OCI-LY7 (cell line): ENCODE measurements around the gene KCNA5. TPM values are rescaled to one million over a fixed set of nuclear protein-coding genes. Genes with fewer than 3 reads are reported as not detected.
A peak's percentile ranks its signal among the peaks of the same experiment; 100 is the strongest.

ENCODE experiments used
- BruUV-seq: library from RNA; stranded (reverse); fragments of 400-500 nt; replicated peaks from 2 replicates; lab custom pipeline; 2021; lab: Mats Ljungman, UMichigan
- CTCF ChIA-PET: fragments of 300-600 bp; sonication (Branson Sonifier 250); formaldehyde crosslinking; loops from one replicate; lab custom pipeline; 2022; ENCODE audit warnings: antibody characterized with exemption; ENCODE audit not compliant: unreplicated experiment; lab: Charles Lee
- POLR2A ChIA-PET: fragments of 300-600 bp; sonication (Branson Sonifier 250); formaldehyde crosslinking; loops from one replicate; lab custom pipeline; 2022; ENCODE audit warnings: antibody characterized with exemption; lab: Charles Lee
- DNase-seq: peaks from one replicate; pipeline ENCODE4 v3.0.0-alpha.2; 2015; ENCODE audit warnings: low spot score
- H2AFZ ChIP-seq: fragments of 200-600 bp; sonication (generic), shearing (Covaris generic); 2 replicates; pipeline ENCODE4 v1.6.1; 2014; ENCODE audit warnings: mild to moderate bottlenecking, antibody characterized with exemption, low read length, moderate library complexity
- H3K27ac ChIP-seq: fragments of 200-600 bp; sonication (generic); 2 replicates; pipeline ENCODE4 v1.5.1; 2014; ENCODE audit warnings: mixed run types, low read depth, mild to moderate bottlenecking, moderate library complexity, low read length, inconsistent platforms; ENCODE audit not compliant: poor library complexity, severe bottlenecking
- H3K36me3 ChIP-seq: fragments of 200-600 bp; sonication (generic); 2 replicates; pipeline ENCODE4 v1.6.1; 2014; ENCODE audit warnings: mild to moderate bottlenecking, antibody characterized with exemption, low read length, moderate library complexity, mixed read lengths; ENCODE audit not compliant: insufficient read depth
- H3K4me1 ChIP-seq: fragments of 200-600 bp; sonication (generic); 2 replicates; pipeline ENCODE4 v1.5.1; 2014; ENCODE audit warnings: mild to moderate bottlenecking, low read length; ENCODE audit not compliant: insufficient read depth, poor library complexity, severe bottlenecking
- H3K4me2 ChIP-seq: fragments of 200-600 bp; sonication (generic); 2 replicates; pipeline ENCODE4 v1.6.1; 2014; ENCODE audit warnings: mild to moderate bottlenecking, low read length
- H3K4me3 ChIP-seq: fragments of 200-600 bp; sonication (generic); 2 replicates; pipeline ENCODE4 v1.5.1; 2014; ENCODE audit warnings: mild to moderate bottlenecking, low read depth, low read length; ENCODE audit not compliant: poor library complexity, severe bottlenecking
- H3K79me2 ChIP-seq: fragments of 200-600 bp; sonication (generic); 2 replicates; pipeline ENCODE4 v1.6.1; 2016; ENCODE audit warnings: low read depth, mild to moderate bottlenecking, low read length, moderate library complexity, mixed read lengths; ENCODE audit not compliant: insufficient read depth
- H3K9me2 ChIP-seq: fragments of 200-600 bp; sonication (generic); 2 replicates; pipeline ENCODE4 v1.6.1; 2016; ENCODE audit warnings: mild to moderate bottlenecking, low read length, mixed read lengths; ENCODE audit not compliant: insufficient read depth
- H3K9me3 ChIP-seq: fragments of 200-600 bp; sonication (generic); 2 replicates; pipeline ENCODE4 v1.6.1; 2014; ENCODE audit warnings: mild to moderate bottlenecking, mixed run types, low read length, mixed read lengths
- H4K20me1 ChIP-seq: fragments of 200-600 bp; sonication (generic); 2 replicates; pipeline ENCODE4 v1.6.1; 2014; ENCODE audit warnings: mild to moderate bottlenecking, antibody characterized with exemption, low read length, moderate library complexity, mixed read lengths; ENCODE audit not compliant: insufficient read depth
- EZH2phosphoT487 ChIP-seq: fragments of 200-600 bp; sonication (generic); IDR thresholded peaks from 2 replicates; pipeline ENCODE4 v1.6.1; 2018; ENCODE audit warnings: low read depth, borderline replicate concordance, mild to moderate bottlenecking, mixed run types, antibody characterized with exemption, low read length, moderate library complexity, mixed read lengths
- intact Hi-C: fragments of 100-400 bp; cut with micrococcal nuclease; formaldehyde crosslinking; loops from one replicate; pipeline ENCODE4 v1.10.0; 2022; ENCODE audit not compliant: unreplicated experiment
- total RNA-seq, 2 experiments: library from RNA; depleted of rRNA in 1 of 2; stranded (reverse); fragments of >200 nt in 1 of 2; shearing (Covaris generic) in 1 of 2; gene quantifications; 2 replicates each; pipeline ENCODE4 v1.2.3, GENCODE V29; 2014 to 2022
- TF ChIP-seq, protein P1 (sequence below): fragments of 200-600 bp; sonication (generic); conservative IDR thresholded peaks from 2 replicates; pipeline ENCODE4 v1.5.1; 2014; ENCODE audit warnings: mild to moderate bottlenecking, antibody characterized with exemption, low read length, moderate library complexity, mixed read lengths

Gene KCNA5
- total RNA-seq, 2 experiments from 2014 or later = not detected

- intact Hi-C loops = no loop called here
- H2AFZ ChIP-seq = no peak overlapping the region
- TF ChIP-seq, protein P1, sequence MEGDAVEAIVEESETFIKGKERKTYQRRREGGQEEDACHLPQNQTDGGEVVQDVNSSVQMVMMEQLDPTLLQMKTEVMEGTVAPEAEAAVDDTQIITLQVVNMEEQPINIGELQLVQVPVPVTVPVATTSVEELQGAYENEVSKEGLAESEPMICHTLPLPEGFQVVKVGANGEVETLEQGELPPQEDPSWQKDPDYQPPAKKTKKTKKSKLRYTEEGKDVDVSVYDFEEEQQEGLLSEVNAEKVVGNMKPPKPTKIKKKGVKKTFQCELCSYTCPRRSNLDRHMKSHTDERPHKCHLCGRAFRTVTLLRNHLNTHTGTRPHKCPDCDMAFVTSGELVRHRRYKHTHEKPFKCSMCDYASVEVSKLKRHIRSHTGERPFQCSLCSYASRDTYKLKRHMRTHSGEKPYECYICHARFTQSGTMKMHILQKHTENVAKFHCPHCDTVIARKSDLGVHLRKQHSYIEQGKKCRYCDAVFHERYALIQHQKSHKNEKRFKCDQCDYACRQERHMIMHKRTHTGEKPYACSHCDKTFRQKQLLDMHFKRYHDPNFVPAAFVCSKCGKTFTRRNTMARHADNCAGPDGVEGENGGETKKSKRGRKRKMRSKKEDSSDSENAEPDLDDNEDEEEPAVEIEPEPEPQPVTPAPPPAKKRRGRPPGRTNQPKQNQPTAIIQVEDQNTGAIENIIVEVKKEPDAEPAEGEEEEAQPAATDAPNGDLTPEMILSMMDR = no peak
- no peak for TF ChIP-seq EZH2phosphoT487
- H3K9me3 ChIP-seq = no peaks in the 10 kb centered on the region
- H3K79me2 ChIP-seq = no peaks in the 10 kb centered on the region
- no peaks in the 10 kb centered on the region for H3K9me2 ChIP-seq
- no peaks in the 10 kb centered on the region for H4K20me1 ChIP-seq
- CTCF ChIA-PET = interaction anchor here (0.6 kb wide), 1 partner anchor 414 kb away, joined by 3 read pairs; no protein-coding TSS in a partner anchor
- no peak overlapping the region for H3K4me3 ChIP-seq
- BruUV-seq = no TSS peak
- DNase-seq = no peak
- no peaks in the 10 kb centered on the region for H3K36me3 ChIP-seq
- no peak overlapping the region for H3K4me2 ChIP-seq
- H3K4me1 ChIP-seq = no peaks in the 10 kb centered on the region
- POLR2A ChIA-PET = no interaction called here
- H3K27ac ChIP-seq = no peak overlapping the region
These were observed 45.7 kb upstream of the KCNA5 start for GRCh38 chr12:4997939-4998338.

- TF ChIP-seq EZH2phosphoT487 = no peak
- TF ChIP-seq, protein P1 = peak; percentile 30; the same call in 1 of the 2 replicates
- intact Hi-C loops = loop anchor here (5.0 to 10.0 kb wide), 2 partner anchors 243 to 415 kb away; no protein-coding TSS in a partner anchor
These were observed 43.5 kb upstream of the KCNA5 start for GRCh38 chr12:5000204-5000603.

DNA sequence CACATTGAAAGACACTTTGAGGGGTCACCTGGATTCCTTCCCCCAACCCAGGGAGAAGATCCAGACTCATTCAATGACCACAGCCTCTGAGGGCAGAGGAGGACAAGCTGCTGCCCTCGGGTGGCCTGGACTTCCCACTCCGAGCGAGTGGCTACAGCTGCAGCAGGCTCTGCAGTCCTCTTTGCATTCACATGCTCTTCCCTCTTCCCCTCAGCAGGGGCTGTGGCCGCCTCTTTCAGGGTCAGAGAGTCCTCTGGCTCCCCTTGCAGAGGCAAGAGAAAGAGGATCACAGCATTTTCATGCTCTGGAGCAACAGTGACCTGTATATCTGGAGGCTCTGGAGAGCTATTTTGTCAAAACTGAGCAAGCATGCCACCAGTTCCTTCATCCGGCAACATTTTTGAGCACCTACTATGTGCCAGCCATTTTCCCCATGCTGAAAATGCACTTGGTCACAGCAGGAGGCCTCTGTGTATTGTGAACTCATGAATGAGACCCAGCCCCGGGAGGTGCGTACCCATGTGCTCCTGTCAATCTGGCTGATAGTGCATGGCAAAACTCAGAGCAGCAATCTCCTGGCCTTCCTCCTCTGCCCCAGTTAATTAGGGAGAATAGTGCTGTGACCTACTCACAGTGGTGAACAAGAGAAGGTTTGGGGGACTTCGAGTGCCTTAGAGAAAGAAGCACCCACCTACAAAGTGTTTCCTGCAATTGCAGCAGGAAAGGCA, 42.9 kb upstream of the KCNA5 start:
- CTCF ChIA-PET = no interaction called here

More at GRCh38 chr12:5000204-5000603, 43.5 kb upstream of the KCNA5 start:
- H3K9me2 ChIP-seq = no peaks in the 10 kb centered on the region
- H3K79me2 ChIP-seq = no peaks in the 10 kb centered on the region
- H3K27ac ChIP-seq = no peak overlapping the region
- BruUV-seq = no TSS peak
- POLR2A ChIA-PET = no interaction called here
- H3K4me2 ChIP-seq = no peak overlapping the region
- H3K4me3 ChIP-seq = no peak overlapping the region
- H4K20me1 ChIP-seq = no peaks in the 10 kb centered on the region
- H3K9me3 ChIP-seq = no peaks in the 10 kb centered on the region
- H3K4me1 ChIP-seq = no peaks in the 10 kb centered on the region
- H3K36me3 ChIP-seq = no peaks in the 10 kb centered on the region
- CTCF ChIA-PET = no interaction called here
- no peak overlapping the region for H2AFZ ChIP-seq
- no peak for DNase-seq

More for the DNA sequence above, 42.9 kb upstream of the KCNA5 start:
- Histone ChIP-seq H2AFZ (no peak overlapping the region), H3K27ac (no peak overlapping the region), H4K20me1 (no peaks in the 10 kb centered on the region), H3K36me3 (no peaks in the 10 kb centered on the region), H3K4me2 (no peak overlapping the region), H3K79me2 (no peaks in the 10 kb centered on the region), H3K9me3 (no peaks in the 10 kb centered on the region), H3K4me3 (no peak overlapping the region), H3K9me2 (no peaks in the 10 kb centered on the region), H3K4me1 (no peaks in the 10 kb centered on the region)
- no TSS peak for BruUV-seq
- no peak for DNase-seq
- intact Hi-C loops = loop anchor here (5.0 to 10.0 kb wide), 2 partner anchors 244 to 416 kb away; no protein-coding TSS in a partner anchor
- no peak for TF ChIP-seq EZH2phosphoT487
- TF ChIP-seq, protein P1 = no peak
- POLR2A ChIA-PET = no interaction called here
